NCI-H2107 treated with DMSO at 0.1 percent for 48 hours (cell line): ENCODE data around the gene CTSA.
"Not testable (repeated sequence)": the region's sequence is repeated elsewhere in the genome, so short reads cannot be mapped to it uniquely, and the experiment has no call there.

Source experiments
- DNase-seq: peaks from one replicate; lab custom pipeline; 2025; ENCODE audit not compliant: unreplicated experiment; lab: John Stamatoyannopoulos, UW

The CTSA gene

GRCh38 chr20:45863543-45864470 is 27.3 kb upstream of the CTSA start:
- DNase-seq = no peak

GRCh38 chr20:45866454-45866853 is 24.7 kb upstream of the CTSA start:
- no peak for DNase-seq

GRCh38 chr20:45867136-45867818 is 23.9 kb upstream of the CTSA start:
- no peak for DNase-seq

GRCh38 chr20:45867819-45868176 is 23.3 kb upstream of the CTSA start:
- no peak for DNase-seq

- no peak for DNase-seq
Observed at GRCh38 chr20:45872626-45873025, 18.5 kb upstream of the CTSA start.

- DNase-seq = no peak
Observed at GRCh38 chr20:45873409-45874103, 17.6 kb upstream of the CTSA start.

- not testable (repeated sequence) for DNase-seq
Observed at GRCh38 chr20:45874104-45874481, 17.0 kb upstream of the CTSA start.

- DNase-seq = no peak
Observed at GRCh38 chr20:45874576-45874975, 16.6 kb upstream of the CTSA start.

- no peak for DNase-seq
Observed at GRCh38 chr20:45878076-45878761, 12.9 kb upstream of the CTSA start.

- peak; percentile 68 for DNase-seq
Observed at GRCh38 chr20:45880988-45881788, 9.9 kb upstream of the CTSA start, which contains the start of gene ZSWIM1. Gene ZSWIM1 (plus strand): TSS chr20:45881227. CDS start chr20:45882593, 1,366 bp downstream.

- no peak for DNase-seq
Observed at GRCh38 chr20:45882469-45883099, 8.6 kb upstream of the CTSA start.

GRCh38 chr20:45883100-45883469 is 8.1 kb upstream of the CTSA start:
- no peak for DNase-seq

GRCh38 chr20:45886590-45887345 is 4.4 kb upstream of the CTSA start:
- no peak for DNase-seq

- DNase-seq = no peak
Observed at GRCh38 chr20:45887346-45887715, 3.8 kb upstream of the CTSA start, which contains the start of gene SPATA25. Gene SPATA25 (minus strand): TSS chr20:45887622. CDS start chr20:45887590, 32 bp downstream.

GRCh38 chr20:45888681-45889080 is 2.5 kb upstream of the CTSA start:
- no peak for DNase-seq

- DNase-seq = no peak
Observed at GRCh38 chr20:45890077-45890984, 804 bp upstream of the CTSA start.

GRCh38 chr20:45892049-45892825 is 1.1 kb downstream of the CTSA start:
- no peak for DNase-seq
